GM12873 (cell line): Measurements from ENCODE around the gene SRSF7.

Source experiments
- CTCF ChIP-seq: IDR thresholded peaks from 2 replicates; pipeline ENCODE4 v1.5.1; 2012; ENCODE audit warnings: low read depth, mild to moderate bottlenecking, moderate library complexity, low read length, control low read depth; ENCODE audit not compliant: insufficient read depth; ENCODE audit errors: missing control alignments

Gene SRSF7

GRCh38 chr2:38734299-38735058 is 16.7 kb downstream of the SRSF7 start:
- no peak for TF ChIP-seq CTCF

GRCh38 chr2:38733300-38733971 is 17.7 kb downstream of the SRSF7 start:
- TF ChIP-seq CTCF: no peak

GRCh38 chr2:38731684-38732221 is 19.4 kb downstream of the SRSF7 start:
- TF ChIP-seq CTCF: no peak

GRCh38 chr2:38731090-38731489 is 20.1 kb downstream of the SRSF7 start:
- no peak for TF ChIP-seq CTCF

- TF ChIP-seq CTCF: no peak
Observed at GRCh38 chr2:38728694-38729093, 22.5 kb downstream of the SRSF7 start.

GRCh38 chr2:38727661-38728060 is 23.5 kb downstream of the SRSF7 start:
- TF ChIP-seq CTCF: no peak

- TF ChIP-seq CTCF: no peak
Observed at GRCh38 chr2:38723173-38723572, 28.0 kb downstream of the SRSF7 start.
